Fibroblast of lung (primary cell): ENCODE data around the gene PARP8. TPM values are rescaled to one million over a fixed set of nuclear protein-coding genes. Genes with fewer than 3 reads are reported as not detected.

Experiments used
- DNase-seq, 2 donors: peaks; one replicate each; pipeline versions ENCODE4 v3.0.0 to v3.0.0-alpha.2; 2010; ENCODE audit warnings: low read depth in 2 of 2
- H2AFZ ChIP-seq: 2 replicates; pipeline ENCODE4 v1.5.1; 2012; ENCODE audit warnings: low read length, control low read depth, inconsistent platforms
- H3K27ac ChIP-seq: 2 replicates; pipeline ENCODE4 v1.5.1; 2011; ENCODE audit warnings: low read length, control low read depth; ENCODE audit not compliant: insufficient read depth
- H3K27me3 ChIP-seq: 2 replicates; pipeline ENCODE4 v1.5.1; 2011; ENCODE audit warnings: mild to moderate bottlenecking, low read length; ENCODE audit not compliant: control insufficient read depth, insufficient read depth
- H3K36me3 ChIP-seq: 2 replicates; pipeline ENCODE4 v1.5.1; 2011; ENCODE audit warnings: low read length; ENCODE audit not compliant: control insufficient read depth, insufficient read depth
- H3K4me1 ChIP-seq: 2 replicates; pipeline ENCODE4 v1.5.1; 2011; ENCODE audit warnings: low read length; ENCODE audit not compliant: control insufficient read depth, insufficient read depth; ENCODE audit errors: extremely low read depth
- H3K4me2 ChIP-seq: 2 replicates; pipeline ENCODE4 v1.5.1; 2011; ENCODE audit warnings: low read length, control low read depth; ENCODE audit not compliant: insufficient read depth; ENCODE audit errors: extremely low read depth
- H3K4me3 ChIP-seq, 4 experiments: fragments of 200-600 bp in 1 of 4; sonication (generic) in 1 of 4; replicated peaks in 1 of 4; 2 replicates each; pipeline ENCODE4 v1.5.1; 2011 to 2016; ENCODE audit warnings: low read length in 4 of 4, low read depth in 3 of 4, mild to moderate bottlenecking in 3 of 4, control low read depth in 2 of 4, inconsistent platforms in 1 of 4, mixed read lengths in 1 of 4; ENCODE audit not compliant: insufficient read depth in 1 of 4; ENCODE audit errors: control extremely low read depth in 1 of 4
- H3K79me2 ChIP-seq: 2 replicates; pipeline ENCODE4 v1.5.1; 2012; ENCODE audit warnings: mild to moderate bottlenecking, low read length, inconsistent platforms; ENCODE audit not compliant: control insufficient read depth, insufficient read depth
- H3K9ac ChIP-seq: 2 replicates; pipeline ENCODE4 v1.5.1; 2011; ENCODE audit warnings: mild to moderate bottlenecking, low read length, control low read depth; ENCODE audit not compliant: insufficient read depth
- H3K9me3 ChIP-seq: 2 replicates; pipeline ENCODE4 v1.5.1; 2012; ENCODE audit warnings: low read depth, low read length; ENCODE audit not compliant: control insufficient read depth, insufficient read depth
- H4K20me1 ChIP-seq: 2 replicates; pipeline ENCODE4 v1.5.1; 2011; ENCODE audit warnings: low read length; ENCODE audit not compliant: control insufficient read depth, insufficient read depth; ENCODE audit errors: extremely low read depth
- EZH2 ChIP-seq: IDR thresholded peaks from 2 replicates; pipeline ENCODE4 v1.5.1; 2012; ENCODE audit warnings: low read length, control low read depth, mild to moderate bottlenecking; ENCODE audit errors: missing control alignments
- polyA plus RNA-seq, 2 donors: library from polyadenylated mRNA; depleted of rRNA in 1 of 2; stranded (reverse) in 1 of 2; unstranded in 1 of 2; fragments of >200 nt; gene quantifications; 2 replicates each; pipeline ENCODE4 v1.2.1, GENCODE V29; 2011 to 2012; ENCODE audit warnings: missing spikeins in 1 of 2
- total RNA-seq: library from RNA; depleted of rRNA; stranded (reverse); fragments of >200 nt; gene quantifications from 2 replicates; pipeline ENCODE4 v1.2.1, GENCODE V29; 2014
- TF ChIP-seq, protein P1 (sequence below), 2 donors: IDR thresholded peaks in 1 of 2; conservative IDR thresholded peaks in 1 of 2; 1 replicate in 1 of 2; 2 replicates in 1 of 2; pipeline ENCODE4 v1.5.1; 2011 to 2012; ENCODE audit warnings: low read length in 2 of 2, control low read depth in 1 of 2, inconsistent platforms in 1 of 2, low read depth in 1 of 2, mild to moderate bottlenecking in 1 of 2

Gene PARP8
- total and polyA plus RNA-seq, 2 donors (not counting 1 experiment from before 2014, with no cell fraction given): 13.8 to 24.6 TPM

DNA sequence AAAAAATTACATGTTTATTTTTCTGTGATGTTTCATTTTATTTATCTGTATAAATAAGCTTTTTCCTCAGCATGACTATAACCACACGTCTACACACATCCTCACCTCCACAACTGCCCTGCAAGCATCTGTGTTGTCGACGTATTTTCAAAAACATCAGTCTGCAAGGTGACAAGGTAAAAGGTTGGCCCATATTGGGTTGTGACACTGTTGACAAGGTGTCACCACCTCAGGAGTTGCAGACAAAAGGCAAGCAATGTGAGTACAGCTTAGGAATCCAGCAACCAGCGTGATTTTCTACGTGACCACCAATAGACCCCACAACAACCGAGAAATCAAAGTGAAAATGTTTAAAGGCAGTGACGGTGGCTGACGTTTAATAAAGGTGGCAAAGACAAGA lies 187.6 kb downstream of the PARP8 start:
- Histone ChIP-seq H2AFZ (no peak overlapping the region), H3K79me2 (no peaks in the 10 kb centered on the region), H4K20me1 (no peaks in the 10 kb centered on the region), H3K36me3 (no peaks in the 10 kb centered on the region), H3K4me2 (no peak overlapping the region), H3K9me3 (no peaks in the 10 kb centered on the region), H3K27me3 (no peaks in the 10 kb centered on the region), H3K27ac (no peak overlapping the region), H3K4me3 (no peak overlapping the region), H3K9ac (no peak overlapping the region), H3K4me1 (no peaks in the 10 kb centered on the region)
- TF ChIP-seq, protein P1, sequence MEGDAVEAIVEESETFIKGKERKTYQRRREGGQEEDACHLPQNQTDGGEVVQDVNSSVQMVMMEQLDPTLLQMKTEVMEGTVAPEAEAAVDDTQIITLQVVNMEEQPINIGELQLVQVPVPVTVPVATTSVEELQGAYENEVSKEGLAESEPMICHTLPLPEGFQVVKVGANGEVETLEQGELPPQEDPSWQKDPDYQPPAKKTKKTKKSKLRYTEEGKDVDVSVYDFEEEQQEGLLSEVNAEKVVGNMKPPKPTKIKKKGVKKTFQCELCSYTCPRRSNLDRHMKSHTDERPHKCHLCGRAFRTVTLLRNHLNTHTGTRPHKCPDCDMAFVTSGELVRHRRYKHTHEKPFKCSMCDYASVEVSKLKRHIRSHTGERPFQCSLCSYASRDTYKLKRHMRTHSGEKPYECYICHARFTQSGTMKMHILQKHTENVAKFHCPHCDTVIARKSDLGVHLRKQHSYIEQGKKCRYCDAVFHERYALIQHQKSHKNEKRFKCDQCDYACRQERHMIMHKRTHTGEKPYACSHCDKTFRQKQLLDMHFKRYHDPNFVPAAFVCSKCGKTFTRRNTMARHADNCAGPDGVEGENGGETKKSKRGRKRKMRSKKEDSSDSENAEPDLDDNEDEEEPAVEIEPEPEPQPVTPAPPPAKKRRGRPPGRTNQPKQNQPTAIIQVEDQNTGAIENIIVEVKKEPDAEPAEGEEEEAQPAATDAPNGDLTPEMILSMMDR (conservative IDR thresholded peaks at IDR 0.05 in 1 of 2, IDR thresholded peaks at IDR 0.05 in 1 of 2; ENCODE audit: low read depth in 1 of 2, low read length in 2 of 2): no peak
- TF ChIP-seq EZH2: no peak
- DNase-seq: no peak

DNA sequence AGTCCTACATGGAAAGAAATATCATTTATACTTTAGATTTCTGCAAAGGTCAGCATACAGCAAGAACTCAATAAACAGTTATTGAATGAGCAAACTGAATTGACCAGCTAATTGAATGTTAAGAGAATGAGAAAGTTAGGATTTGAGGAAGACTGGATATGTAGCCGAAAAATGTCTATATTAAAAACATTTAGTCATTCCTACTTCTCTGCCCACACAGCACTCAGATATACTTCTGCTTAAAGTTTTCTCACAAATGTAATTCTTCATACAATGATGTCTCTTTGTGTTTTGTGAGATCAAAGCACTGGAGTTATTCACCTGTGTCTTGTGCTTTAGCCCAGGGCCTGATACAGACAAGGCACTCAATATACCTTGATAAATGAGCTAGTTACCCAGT lies 188.6 kb downstream of the PARP8 start:
- H3K27ac ChIP-seq: no peak overlapping the region
- H3K9ac ChIP-seq: no peak overlapping the region
- H3K36me3 ChIP-seq: no peaks in the 10 kb centered on the region
- no peak overlapping the region for H2AFZ ChIP-seq
- H3K4me1 ChIP-seq: no peaks in the 10 kb centered on the region
- H3K27me3 ChIP-seq: no peaks in the 10 kb centered on the region
- H3K9me3 ChIP-seq: no peaks in the 10 kb centered on the region
- no peak overlapping the region for H3K4me3 ChIP-seq
- H4K20me1 ChIP-seq: no peaks in the 10 kb centered on the region
- no peaks in the 10 kb centered on the region for H3K79me2 ChIP-seq
- H3K4me2 ChIP-seq: no peak overlapping the region
- TF ChIP-seq EZH2: no peak
- TF ChIP-seq, protein P1 (conservative IDR thresholded peaks at IDR 0.05 in 1 of 2, IDR thresholded peaks at IDR 0.05 in 1 of 2; ENCODE audit: low read depth in 1 of 2, low read length in 2 of 2): no peak
- DNase-seq: no peak

DNA sequence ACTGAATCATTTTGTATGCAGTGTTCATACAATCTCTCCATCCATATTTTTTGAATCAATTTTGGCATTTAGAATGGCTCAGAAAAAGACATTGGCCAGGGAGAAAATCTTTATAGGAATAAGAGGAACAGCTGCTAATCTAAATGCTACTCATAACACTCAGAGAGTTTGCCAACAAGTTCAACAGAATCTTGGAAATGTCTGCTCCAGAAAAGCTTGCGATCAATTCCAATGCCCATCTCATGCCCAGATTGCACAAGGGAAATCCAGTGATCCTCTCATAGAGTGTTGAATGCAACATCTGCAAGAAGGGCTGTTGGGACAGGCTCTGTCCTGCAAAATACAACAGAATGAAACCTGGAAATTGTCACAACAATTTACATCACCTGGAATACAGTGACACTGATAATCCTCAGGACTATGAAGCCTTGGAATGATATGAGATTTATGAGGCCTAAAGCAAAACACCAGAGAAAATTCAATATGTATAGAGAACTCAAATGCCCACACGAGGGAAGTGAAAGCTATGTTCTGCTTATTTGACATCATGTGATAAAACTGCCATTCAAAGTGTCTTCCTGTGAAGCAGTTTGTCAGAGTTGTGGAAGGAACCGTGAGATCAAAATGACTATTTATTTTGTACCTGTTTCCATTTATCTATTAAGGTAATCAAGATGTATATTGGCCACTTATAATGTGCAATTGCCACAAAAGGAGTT lies 190.1 kb downstream of the PARP8 start:
- Histone ChIP-seq H3K27ac (no peak overlapping the region), H3K79me2 (no peaks in the 10 kb centered on the region), H3K4me3 (no peak overlapping the region), H3K4me1 (no peaks in the 10 kb centered on the region), H4K20me1 (no peaks in the 10 kb centered on the region), H3K4me2 (no peak overlapping the region), H3K9me3 (no peaks in the 10 kb centered on the region), H3K9ac (no peak overlapping the region), H3K36me3 (no peaks in the 10 kb centered on the region), H2AFZ (no peak overlapping the region), H3K27me3 (no peaks in the 10 kb centered on the region)
- TF ChIP-seq, protein P1 (conservative IDR thresholded peaks at IDR 0.05 in 1 of 2, IDR thresholded peaks at IDR 0.05 in 1 of 2; ENCODE audit: low read depth in 1 of 2, low read length in 2 of 2): no peak
- no peak for TF ChIP-seq EZH2
- DNase-seq: no peak
